ENCODE measurements around the gene ALK. TPM values are rescaled to one million over a fixed set of nuclear protein-coding genes. Genes with fewer than 3 reads are reported as not detected.
A peak's percentile ranks its signal among the peaks of the same experiment; 100 is the strongest.

Gene ALK
- total RNA-seq, 1 experiment from 2014 or later, result 0.37 TPM

GRCh38 chr2:29325544-29325943 is 595.8 kb downstream of the ALK start:
- no peak for DNase-seq (ENCODE audit: low read depth)

GRCh38 chr2:29323961-29324360 is 597.4 kb downstream of the ALK start:
- DNase-seq (ENCODE audit: low read depth), result no peak

GRCh38 chr2:29323301-29323700 is 598.1 kb downstream of the ALK start:
- DNase-seq (ENCODE audit: low read depth), result no peak

GRCh38 chr2:29322011-29322410 is 599.4 kb downstream of the ALK start:
- peak; percentile 36 for DNase-seq (ENCODE audit: low read depth)

GRCh38 chr2:29317801-29318485 is 603.4 kb downstream of the ALK start:
- DNase-seq (ENCODE audit: low read depth), result no peak

GRCh38 chr2:29317077-29317517 is 604.3 kb downstream of the ALK start:
- DNase-seq (ENCODE audit: low read depth), result peak; percentile 64

GRCh38 chr2:29314816-29315571 is 606.4 kb downstream of the ALK start:
- DNase-seq (ENCODE audit: low read depth), result peak; percentile 56

GRCh38 chr2:29311458-29311857 is 609.9 kb downstream of the ALK start:
- no peak for DNase-seq (ENCODE audit: low read depth)

- no peak for DNase-seq (ENCODE audit: low read depth)
These were observed 610.6 kb downstream of the ALK start for GRCh38 chr2:29310650-29311348.

GRCh38 chr2:29309090-29310029 is 612.0 kb downstream of the ALK start:
- DNase-seq (ENCODE audit: low read depth), result peak; percentile 67

GRCh38 chr2:29308366-29308765 is 613.0 kb downstream of the ALK start:
- no peak for DNase-seq (ENCODE audit: low read depth)

GRCh38 chr2:29307519-29307918 is 613.9 kb downstream of the ALK start:
- peak; percentile 24 for DNase-seq (ENCODE audit: low read depth)

GRCh38 chr2:29305762-29306161 is 615.6 kb downstream of the ALK start:
- no peak for DNase-seq (ENCODE audit: low read depth)

GRCh38 chr2:29304399-29305060 is 616.9 kb downstream of the ALK start:
- DNase-seq (ENCODE audit: low read depth), result peak; percentile 61

- no peak for DNase-seq (ENCODE audit: low read depth)
These were observed 624.8 kb downstream of the ALK start for GRCh38 chr2:29296585-29296984.

- peak; percentile 31 for DNase-seq (ENCODE audit: low read depth)
These were observed 625.5 kb downstream of the ALK start for GRCh38 chr2:29295845-29296244.

GRCh38 chr2:29293830-29294438 is 627.5 kb downstream of the ALK start:
- peak; percentile 15 for DNase-seq (ENCODE audit: low read depth)

GRCh38 chr2:29290293-29291047 is 630.9 kb downstream of the ALK start:
- no peak for DNase-seq (ENCODE audit: low read depth)

- no peak for DNase-seq (ENCODE audit: low read depth)
These were observed 636.7 kb downstream of the ALK start for GRCh38 chr2:29284671-29285070.

GRCh38 chr2:29281916-29282247 is 639.5 kb downstream of the ALK start:
- DNase-seq (ENCODE audit: low read depth), result no peak

All from M059J (cell line).